Measurements from ENCODE around the gene APP. TPM values are rescaled to one million over a fixed set of nuclear protein-coding genes. Genes with fewer than 3 reads are reported as not detected.
A peak's percentile ranks its signal among the peaks of the same experiment; 100 is the strongest.
"Not testable (repeated sequence)": the region's sequence is repeated elsewhere in the genome, so short reads cannot be mapped to it uniquely, and the experiment has no call there.

The APP gene
- total RNA-seq, 2 donors from 2014 or later: 460 to 557 TPM

- peaks cover 6% of the 10 kb centered on the region for H3K36me3 Mint-ChIP-seq (ENCODE audit: low read depth)
- no peak for DNase-seq
- 96 to 100% methylated on average over 1 to 3 of the region's 3 CpGs for WGBS, 2 experiments (ENCODE audit: insufficient coverage in 1 of 2, insufficient read length in 1 of 2)
- H3K27ac ChIP-seq (ENCODE audit: low read depth, low read length): no peak overlapping the region
- no peak overlapping the region for H3K4me3 ChIP-seq (ENCODE audit: low read length)
- H3K9ac ChIP-seq (ENCODE audit: extremely low read depth, low read length, poor library complexity, severe bottlenecking): no peak overlapping the region
- no peaks in the 10 kb centered on the region for H3K27me3 Mint-ChIP-seq (ENCODE audit: insufficient read depth)
- H3K4me1 ChIP-seq (ENCODE audit: control insufficient read depth, insufficient read depth, low read length): no peaks in the 10 kb centered on the region
- peaks cover 2% of the 10 kb centered on the region for H3K36me3 ChIP-seq (ENCODE audit: control insufficient read depth, insufficient read depth, low read length)
- H3K4me3 Mint-ChIP-seq: no peak overlapping the region
- no peak overlapping the region for H3K27ac Mint-ChIP-seq
- no peaks in the 10 kb centered on the region for H3K9me3 ChIP-seq (ENCODE audit: control insufficient read depth, low read length)
- H3K9me3 Mint-ChIP-seq: no peaks in the 10 kb centered on the region
- H3K4me1 Mint-ChIP-seq: peaks cover 65% of the 10 kb centered on the region
- no peaks in the 10 kb centered on the region for H3K27me3 ChIP-seq (ENCODE audit: control insufficient read depth, insufficient read depth, low read length, poor library complexity, severe bottlenecking)
- TF ChIP-seq, protein P1, sequence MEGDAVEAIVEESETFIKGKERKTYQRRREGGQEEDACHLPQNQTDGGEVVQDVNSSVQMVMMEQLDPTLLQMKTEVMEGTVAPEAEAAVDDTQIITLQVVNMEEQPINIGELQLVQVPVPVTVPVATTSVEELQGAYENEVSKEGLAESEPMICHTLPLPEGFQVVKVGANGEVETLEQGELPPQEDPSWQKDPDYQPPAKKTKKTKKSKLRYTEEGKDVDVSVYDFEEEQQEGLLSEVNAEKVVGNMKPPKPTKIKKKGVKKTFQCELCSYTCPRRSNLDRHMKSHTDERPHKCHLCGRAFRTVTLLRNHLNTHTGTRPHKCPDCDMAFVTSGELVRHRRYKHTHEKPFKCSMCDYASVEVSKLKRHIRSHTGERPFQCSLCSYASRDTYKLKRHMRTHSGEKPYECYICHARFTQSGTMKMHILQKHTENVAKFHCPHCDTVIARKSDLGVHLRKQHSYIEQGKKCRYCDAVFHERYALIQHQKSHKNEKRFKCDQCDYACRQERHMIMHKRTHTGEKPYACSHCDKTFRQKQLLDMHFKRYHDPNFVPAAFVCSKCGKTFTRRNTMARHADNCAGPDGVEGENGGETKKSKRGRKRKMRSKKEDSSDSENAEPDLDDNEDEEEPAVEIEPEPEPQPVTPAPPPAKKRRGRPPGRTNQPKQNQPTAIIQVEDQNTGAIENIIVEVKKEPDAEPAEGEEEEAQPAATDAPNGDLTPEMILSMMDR (conservative IDR thresholded peaks at IDR 0.05): no peak
These were observed 39.0 kb downstream of the APP start for GRCh38 chr21:26131554-26131953.

GRCh38 chr21:26131053-26131452, 39.5 kb downstream of the APP start:
- not testable (repeated sequence) for H3K36me3 Mint-ChIP-seq (ENCODE audit: low read depth)
- WGBS, 2 experiments (ENCODE audit: insufficient coverage in 1 of 2, insufficient read length in 1 of 2): 87 to 95% methylated on average over 5 to 10 of the region's 14 CpGs

GRCh38 chr21:26130249-26130881, 40.2 kb downstream of the APP start:
- DNase-seq: no peak
- Mint-ChIP-seq H3K4me1 (peaks cover 70% of the 10 kb centered on the region), H3K9me3 (no peaks in the 10 kb centered on the region), H3K4me3 (no peak overlapping the region), H3K27me3 (ENCODE audit: insufficient read depth) (no peaks in the 10 kb centered on the region), H3K36me3 (ENCODE audit: low read depth) (peaks cover 6% of the 10 kb centered on the region), H3K27ac (peak overlapping the region; percentile 56)
- H3K9me3 ChIP-seq (ENCODE audit: control insufficient read depth, low read length): no peaks in the 10 kb centered on the region
- H3K4me3 ChIP-seq (ENCODE audit: low read length): no peak overlapping the region
- H3K27me3 ChIP-seq (ENCODE audit: control insufficient read depth, insufficient read depth, low read length, poor library complexity, severe bottlenecking): no peaks in the 10 kb centered on the region
- H3K4me1 ChIP-seq (ENCODE audit: control insufficient read depth, insufficient read depth, low read length): no peaks in the 10 kb centered on the region
- H3K36me3 ChIP-seq (ENCODE audit: control insufficient read depth, insufficient read depth, low read length): peaks cover 6% of the 10 kb centered on the region
- no peak overlapping the region for H3K27ac ChIP-seq (ENCODE audit: low read depth, low read length)
- TF ChIP-seq, protein P1 (conservative IDR thresholded peaks at IDR 0.05): no peak
- no peak overlapping the region for H3K9ac ChIP-seq (ENCODE audit: extremely low read depth, low read length, poor library complexity, severe bottlenecking)
- 81 to 91% methylated on average over 3 to 4 of the region's 4 CpGs for WGBS, 2 experiments (ENCODE audit: insufficient coverage in 1 of 2, insufficient read length in 1 of 2)

More at GRCh38 chr21:26131053-26131452, 39.5 kb downstream of the APP start:
- not testable (repeated sequence) for H3K27me3 ChIP-seq (ENCODE audit: control insufficient read depth, insufficient read depth, low read length, poor library complexity, severe bottlenecking); H3K4me3 ChIP-seq (ENCODE audit: low read length); H3K27ac Mint-ChIP-seq; H3K4me1 ChIP-seq (ENCODE audit: control insufficient read depth, insufficient read depth, low read length); DNase-seq; H3K27me3 Mint-ChIP-seq (ENCODE audit: insufficient read depth); H3K27ac ChIP-seq (ENCODE audit: low read depth, low read length); H3K36me3 ChIP-seq (ENCODE audit: control insufficient read depth, insufficient read depth, low read length); H3K9me3 ChIP-seq (ENCODE audit: control insufficient read depth, low read length); H3K9ac ChIP-seq (ENCODE audit: extremely low read depth, low read length, poor library complexity, severe bottlenecking); H3K4me3 Mint-ChIP-seq; H3K9me3 Mint-ChIP-seq
- H3K4me1 Mint-ChIP-seq: peaks cover 69% of the 10 kb centered on the region

GRCh38 chr21:26127918-26128317, 42.7 kb downstream of the APP start:
- Mint-ChIP-seq H3K27ac (peak overlapping the region; percentile 53), H3K9me3 (no peaks in the 10 kb centered on the region), H3K36me3 (ENCODE audit: low read depth) (peaks cover 6% of the 10 kb centered on the region), H3K4me1 (peaks cover 76% of the 10 kb centered on the region), H3K4me3 (no peak overlapping the region), H3K27me3 (ENCODE audit: insufficient read depth) (no peaks in the 10 kb centered on the region)
- H3K4me1 ChIP-seq (ENCODE audit: control insufficient read depth, insufficient read depth, low read length): peaks cover 18% of the 10 kb centered on the region
- H3K27ac ChIP-seq (ENCODE audit: low read depth, low read length): no peak overlapping the region
- no peaks in the 10 kb centered on the region for H3K27me3 ChIP-seq (ENCODE audit: control insufficient read depth, insufficient read depth, low read length, poor library complexity, severe bottlenecking)
- 77 to 90% methylated on average over 2 to 6 of the region's 6 CpGs for WGBS, 2 experiments (ENCODE audit: insufficient coverage in 1 of 2, insufficient read length in 1 of 2)
- no peak overlapping the region for H3K4me3 ChIP-seq (ENCODE audit: low read length)
- no peak overlapping the region for H3K9ac ChIP-seq (ENCODE audit: extremely low read depth, low read length, poor library complexity, severe bottlenecking)
- no peaks in the 10 kb centered on the region for H3K9me3 ChIP-seq (ENCODE audit: control insufficient read depth, low read length)
- TF ChIP-seq, protein P1 (conservative IDR thresholded peaks at IDR 0.05): no peak
- H3K36me3 ChIP-seq (ENCODE audit: control insufficient read depth, insufficient read depth, low read length): peaks cover 6% of the 10 kb centered on the region
- DNase-seq: no peak

All from endodermal cell (in vitro differentiated cells).